ENCODE results near the gene PRSS22. TPM values are rescaled to one million over a fixed set of nuclear protein-coding genes. Genes with fewer than 3 reads are reported as not detected.

The PRSS22 gene
- total RNA-seq, 1 experiment from 2014 or later = 36.9 TPM

DNA sequence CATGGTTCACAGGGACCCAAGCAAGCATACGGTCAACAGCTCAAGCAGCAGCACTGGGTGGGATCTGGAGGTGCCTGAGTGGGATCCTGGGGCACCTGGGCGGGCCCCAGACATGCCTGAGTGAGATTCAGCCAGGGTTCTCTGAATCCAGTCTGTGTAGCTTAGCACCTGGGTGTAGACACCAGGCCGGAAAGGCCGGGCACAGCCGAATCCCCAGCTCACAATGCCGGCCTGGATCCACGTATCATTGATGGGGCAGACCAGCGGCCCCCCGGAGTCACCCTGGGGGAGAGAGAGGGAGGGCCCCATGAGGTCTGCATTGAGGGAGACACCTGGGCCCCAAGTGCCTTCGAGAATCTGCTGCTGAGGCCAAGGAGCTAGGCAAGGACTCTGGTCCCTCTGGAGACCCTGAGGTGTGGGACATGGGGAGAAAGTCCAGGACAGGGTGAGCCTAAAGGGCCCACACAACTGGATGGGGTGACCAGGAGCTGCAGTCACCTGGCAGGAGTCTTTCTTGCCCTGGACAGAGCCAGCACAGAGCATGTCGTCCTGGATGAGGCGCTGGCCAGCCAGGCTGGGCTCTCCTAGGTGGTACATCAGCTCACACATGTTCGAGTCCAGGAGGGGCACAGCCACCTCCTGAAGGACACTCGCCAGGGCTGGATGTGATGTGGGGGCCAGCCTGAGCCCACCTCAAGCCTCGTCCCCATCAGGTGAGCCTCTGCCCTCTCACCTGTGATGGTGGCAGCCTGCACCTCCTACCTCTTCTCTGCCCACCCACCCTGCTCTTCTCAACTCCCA is 18.1 kb downstream of the PRSS22 start:
- Histone ChIP-seq H2AFZ (ENCODE audit: low read length) (no peak overlapping the region), H4K20me1 (ENCODE audit: low read length) (no peaks in the 10 kb centered on the region), H3K36me3 (ENCODE audit: low read depth, low read length) (no peaks in the 10 kb centered on the region), H3K79me2 (ENCODE audit: low read length) (no peaks in the 10 kb centered on the region), H3K9ac (ENCODE audit: low read length) (no peak overlapping the region), H3K4me2 (ENCODE audit: low read length) (no peak overlapping the region), H3K27ac (ENCODE audit: low read length) (peak overlapping the region; percentile 10; the same call in 1 of the 2 replicates), H3K9me3 (ENCODE audit: low read length) (no peaks in the 10 kb centered on the region), H3K9me2 (replicated peaks; ENCODE audit: low read length) (no peaks in the 10 kb centered on the region), H3K4me1 (ENCODE audit: insufficient read depth, low read length) (peaks cover 22% of the 10 kb centered on the region), H3K4me3 (ENCODE audit: low read length) (no peak overlapping the region), H3F3A (ENCODE audit: low read length, unreplicated experiment) (no peaks in the 10 kb centered on the region), H3K27me3 (ENCODE audit: low read length) (no peaks in the 10 kb centered on the region)
- ChIA-PET CTCF (interaction anchor here (0.5 to 1.3 kb wide), 3 partner anchors 14 to 43 kb away, joined by 3 to 22 read pairs (median 3); partner anchors contain the start of gene FLYWCH2), POLR2A (ENCODE audit: unreplicated experiment) (no interaction called here)
- ATAC-seq = no peak
- intact Hi-C loops (cut with micrococcal nuclease) = loop anchor here (1.0 kb wide), 1 partner anchor 28 kb away; no protein-coding TSS in a partner anchor
- TF ChIP-seq EZH2phosphoT487 (IDR thresholded peaks at IDR 0.05; ENCODE audit: borderline replicate concordance, low read length) (no peak), EZH2 (IDR thresholded peaks at IDR 0.05; ENCODE audit: low read length, unreplicated experiment) (no peak)
- TF ChIP-seq, protein P1, sequence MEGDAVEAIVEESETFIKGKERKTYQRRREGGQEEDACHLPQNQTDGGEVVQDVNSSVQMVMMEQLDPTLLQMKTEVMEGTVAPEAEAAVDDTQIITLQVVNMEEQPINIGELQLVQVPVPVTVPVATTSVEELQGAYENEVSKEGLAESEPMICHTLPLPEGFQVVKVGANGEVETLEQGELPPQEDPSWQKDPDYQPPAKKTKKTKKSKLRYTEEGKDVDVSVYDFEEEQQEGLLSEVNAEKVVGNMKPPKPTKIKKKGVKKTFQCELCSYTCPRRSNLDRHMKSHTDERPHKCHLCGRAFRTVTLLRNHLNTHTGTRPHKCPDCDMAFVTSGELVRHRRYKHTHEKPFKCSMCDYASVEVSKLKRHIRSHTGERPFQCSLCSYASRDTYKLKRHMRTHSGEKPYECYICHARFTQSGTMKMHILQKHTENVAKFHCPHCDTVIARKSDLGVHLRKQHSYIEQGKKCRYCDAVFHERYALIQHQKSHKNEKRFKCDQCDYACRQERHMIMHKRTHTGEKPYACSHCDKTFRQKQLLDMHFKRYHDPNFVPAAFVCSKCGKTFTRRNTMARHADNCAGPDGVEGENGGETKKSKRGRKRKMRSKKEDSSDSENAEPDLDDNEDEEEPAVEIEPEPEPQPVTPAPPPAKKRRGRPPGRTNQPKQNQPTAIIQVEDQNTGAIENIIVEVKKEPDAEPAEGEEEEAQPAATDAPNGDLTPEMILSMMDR (conservative IDR thresholded peaks at IDR 0.05; ENCODE audit: low read depth, low read length) = no peak
- no TSS peak for BruUV-seq (replicated peaks)
- no peak for DNase-seq

DNA sequence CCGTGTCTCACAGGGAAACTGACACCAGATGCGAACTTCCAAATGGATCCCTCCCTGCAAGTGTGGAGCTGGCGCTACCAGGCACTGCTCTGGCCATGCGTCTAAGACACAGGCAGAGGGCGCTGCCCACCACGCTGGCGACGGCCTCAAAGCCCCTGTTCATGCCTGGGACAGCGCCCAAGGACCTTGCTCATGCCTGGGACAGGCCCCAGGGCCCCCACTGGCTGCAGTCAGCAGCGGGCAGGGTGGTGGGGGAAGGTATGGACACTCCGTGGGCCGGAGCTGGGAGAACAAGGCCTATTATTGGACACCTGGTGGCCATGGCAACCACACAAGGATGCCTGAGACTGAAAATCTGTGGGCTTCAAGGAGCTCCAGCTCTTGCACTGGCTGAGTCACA is 19.0 kb downstream of the PRSS22 start:
- BruUV-seq (replicated peaks) = no TSS peak
- ATAC-seq (peak; percentile 77), DNase-seq (peak; percentile 74)
- no peak overlapping the region for H3K4me2 ChIP-seq (ENCODE audit: low read length)
- no peaks in the 10 kb centered on the region for H3F3A ChIP-seq (ENCODE audit: low read length, unreplicated experiment)
- H3K27me3 ChIP-seq (ENCODE audit: low read length) = no peaks in the 10 kb centered on the region
- H3K27ac ChIP-seq (ENCODE audit: low read length) = peak overlapping the region; percentile 10; the same call in 1 of the 2 replicates
- H3K4me3 ChIP-seq (ENCODE audit: low read length) = no peak overlapping the region
- no peaks in the 10 kb centered on the region for H3K9me3 ChIP-seq (ENCODE audit: low read length)
- intact Hi-C loops (cut with micrococcal nuclease) = loop anchor here (1.0 kb wide), 1 partner anchor 29 kb away; no protein-coding TSS in a partner anchor
- no peak overlapping the region for H3K9ac ChIP-seq (ENCODE audit: low read length)
- ChIA-PET POLR2A (ENCODE audit: unreplicated experiment) (interaction anchor here (0.6 kb wide), 1 partner anchor 122 kb away, joined by 4 read pairs; no protein-coding TSS in a partner anchor), CTCF (interaction anchor here (0.5 to 1.3 kb wide), 6 partner anchors 13 to 66 kb away, joined by 3 to 22 read pairs (median 4); partner anchors contain the start of gene FLYWCH2)
- peaks cover 22% of the 10 kb centered on the region for H3K4me1 ChIP-seq (ENCODE audit: insufficient read depth, low read length)
- TF ChIP-seq EZH2phosphoT487 (IDR thresholded peaks at IDR 0.05; ENCODE audit: borderline replicate concordance, low read length) = no peak
- TF ChIP-seq EZH2 (IDR thresholded peaks at IDR 0.05; ENCODE audit: low read length, unreplicated experiment) = no peak
- TF ChIP-seq, protein P1 (conservative IDR thresholded peaks at IDR 0.05; ENCODE audit: low read depth, low read length) = peak; percentile 88
- no peaks in the 10 kb centered on the region for H3K36me3 ChIP-seq (ENCODE audit: low read depth, low read length)
- H2AFZ ChIP-seq (ENCODE audit: low read length) = no peak overlapping the region
- no peaks in the 10 kb centered on the region for H4K20me1 ChIP-seq (ENCODE audit: low read length)
- no peaks in the 10 kb centered on the region for H3K9me2 ChIP-seq (replicated peaks; ENCODE audit: low read length)
- H3K79me2 ChIP-seq (ENCODE audit: low read length) = no peaks in the 10 kb centered on the region
